ENCODE measurements around the gene CX3CL1.

GRCh38 chr16:57391708-57392107 is 19.4 kb downstream of the CX3CL1 start:
- no peak for TF ChIP-seq POLR2A (IDR thresholded peaks at IDR 0.05)
- no peak for TF ChIP-seq EP300 (IDR thresholded peaks at IDR 0.05)

Measured in tibial nerve (tissue), 3 donors.